ENCODE data around the gene KLHL33.

KLHL33 gene

GRCh38 chr14:20424851-20425250, 11.1 kb downstream of the KLHL33 start:
- Histone ChIP-seq H3K4me3 (ENCODE audit: low read depth in 1 of 2, low read length in 2 of 2) (no peak overlapping the region), H3K79me2 (ENCODE audit: insufficient read depth, low read length) (no peaks in the 10 kb centered on the region), H3K27ac (ENCODE audit: low read length) (no peak overlapping the region), H3K9me3 (ENCODE audit: insufficient read depth, low read length, severe bottlenecking) (no peaks in the 10 kb centered on the region), H3K27me3 (ENCODE audit: insufficient read depth, low read length, poor library complexity) (no peaks in the 10 kb centered on the region), H2AFZ (ENCODE audit: low read depth, low read length) (no peak overlapping the region), H4K20me1 (ENCODE audit: insufficient read depth, low read length) (no peaks in the 10 kb centered on the region), H3K36me3 (ENCODE audit: insufficient read depth, low read length) (no peaks in the 10 kb centered on the region), H3K9ac (ENCODE audit: low read depth, low read length) (no peak overlapping the region), H3K4me2 (ENCODE audit: insufficient read depth, low read length) (no peak overlapping the region), H3K4me1 (ENCODE audit: insufficient read depth, low read length) (peaks cover 16% of the 10 kb centered on the region)
- DNase-seq: no peak
- TF ChIP-seq EZH2 (IDR thresholded peaks at IDR 0.05; ENCODE audit: borderline replicate concordance, low read depth, low read length, severe bottlenecking) (no peak), CTCF (IDR thresholded peaks at IDR 0.05; ENCODE audit: borderline replicate concordance, extremely low read depth, low read length, poor library complexity, severe bottlenecking) (no peak)
- ATAC-seq (ENCODE audit: insufficient read depth, low read depth): no peak

GRCh38 chr14:20422886-20423285, 13.1 kb downstream of the KLHL33 start:
- H3K4me3 ChIP-seq (ENCODE audit: low read depth in 1 of 2, low read length in 2 of 2): no peak overlapping the region

GRCh38 chr14:20421267-20421666, 14.7 kb downstream of the KLHL33 start:
- no peaks in the 10 kb centered on the region for H3K79me2 ChIP-seq (ENCODE audit: insufficient read depth, low read length)
- no peak overlapping the region for H3K27ac ChIP-seq (ENCODE audit: low read length)
- H3K36me3 ChIP-seq (ENCODE audit: insufficient read depth, low read length): no peaks in the 10 kb centered on the region
- ATAC-seq (ENCODE audit: insufficient read depth, low read depth) (no peak), DNase-seq (no peak)
- no peak overlapping the region for H3K4me3 ChIP-seq (ENCODE audit: low read depth in 1 of 2, low read length in 2 of 2)
- H3K9ac ChIP-seq (ENCODE audit: low read depth, low read length): no peak overlapping the region
- no peak overlapping the region for H2AFZ ChIP-seq (ENCODE audit: low read depth, low read length)
- H3K4me1 ChIP-seq (ENCODE audit: insufficient read depth, low read length): peaks cover 1% of the 10 kb centered on the region
- H3K9me3 ChIP-seq (ENCODE audit: insufficient read depth, low read length, severe bottlenecking): no peaks in the 10 kb centered on the region
- no peaks in the 10 kb centered on the region for H3K27me3 ChIP-seq (ENCODE audit: insufficient read depth, low read length, poor library complexity)
- H4K20me1 ChIP-seq (ENCODE audit: insufficient read depth, low read length): no peaks in the 10 kb centered on the region
- H3K4me2 ChIP-seq (ENCODE audit: insufficient read depth, low read length): no peak overlapping the region
- TF ChIP-seq EZH2 (IDR thresholded peaks at IDR 0.05; ENCODE audit: borderline replicate concordance, low read depth, low read length, severe bottlenecking) (no peak), CTCF (IDR thresholded peaks at IDR 0.05; ENCODE audit: borderline replicate concordance, extremely low read depth, low read length, poor library complexity, severe bottlenecking) (no peak)

More at GRCh38 chr14:20422886-20423285, 13.1 kb downstream of the KLHL33 start:
- Histone ChIP-seq H4K20me1 (ENCODE audit: insufficient read depth, low read length) (no peaks in the 10 kb centered on the region), H3K27me3 (ENCODE audit: insufficient read depth, low read length, poor library complexity) (no peaks in the 10 kb centered on the region), H3K9ac (ENCODE audit: low read depth, low read length) (no peak overlapping the region), H3K4me1 (ENCODE audit: insufficient read depth, low read length) (peaks cover 9% of the 10 kb centered on the region), H3K79me2 (ENCODE audit: insufficient read depth, low read length) (no peaks in the 10 kb centered on the region), H2AFZ (ENCODE audit: low read depth, low read length) (no peak overlapping the region), H3K27ac (ENCODE audit: low read length) (no peak overlapping the region), H3K9me3 (ENCODE audit: insufficient read depth, low read length, severe bottlenecking) (no peaks in the 10 kb centered on the region), H3K4me2 (ENCODE audit: insufficient read depth, low read length) (no peak overlapping the region), H3K36me3 (ENCODE audit: insufficient read depth, low read length) (no peaks in the 10 kb centered on the region)
- ATAC-seq (ENCODE audit: insufficient read depth, low read depth) (no peak), DNase-seq (no peak)
- no peak for TF ChIP-seq CTCF (IDR thresholded peaks at IDR 0.05; ENCODE audit: borderline replicate concordance, extremely low read depth, low read length, poor library complexity, severe bottlenecking)
- TF ChIP-seq EZH2 (IDR thresholded peaks at IDR 0.05; ENCODE audit: borderline replicate concordance, low read depth, low read length, severe bottlenecking): no peak

- H3K79me2 ChIP-seq (ENCODE audit: insufficient read depth, low read length): no peaks in the 10 kb centered on the region
- no peak overlapping the region for H3K27ac ChIP-seq (ENCODE audit: low read length)
- H3K36me3 ChIP-seq (ENCODE audit: insufficient read depth, low read length): no peaks in the 10 kb centered on the region
- H3K27me3 ChIP-seq (ENCODE audit: insufficient read depth, low read length, poor library complexity): no peaks in the 10 kb centered on the region
- DNase-seq (no peak), ATAC-seq (ENCODE audit: insufficient read depth, low read depth) (no peak)
- no peaks in the 10 kb centered on the region for H3K9me3 ChIP-seq (ENCODE audit: insufficient read depth, low read length, severe bottlenecking)
- H3K4me2 ChIP-seq (ENCODE audit: insufficient read depth, low read length): no peak overlapping the region
- no peak overlapping the region for H3K9ac ChIP-seq (ENCODE audit: low read depth, low read length)
- TF ChIP-seq CTCF (IDR thresholded peaks at IDR 0.05; ENCODE audit: borderline replicate concordance, extremely low read depth, low read length, poor library complexity, severe bottlenecking): no peak
- TF ChIP-seq EZH2 (IDR thresholded peaks at IDR 0.05; ENCODE audit: borderline replicate concordance, low read depth, low read length, severe bottlenecking): no peak
- peaks cover 11% of the 10 kb centered on the region for H3K4me1 ChIP-seq (ENCODE audit: insufficient read depth, low read length)
- no peak overlapping the region for H3K4me3 ChIP-seq (ENCODE audit: low read depth in 1 of 2, low read length in 2 of 2)
- no peaks in the 10 kb centered on the region for H4K20me1 ChIP-seq (ENCODE audit: insufficient read depth, low read length)
- H2AFZ ChIP-seq (ENCODE audit: low read depth, low read length): no peak overlapping the region
These were observed 16.5 kb downstream of the KLHL33 start for GRCh38 chr14:20419419-20419818.

Data from DND-41 (cell line).